T-cell (primary cell): ENCODE data around the gene INPP5A. TPM values are rescaled to one million over a fixed set of nuclear protein-coding genes. Genes with fewer than 3 reads are reported as not detected.

Source experiments
- ATAC-seq, 4 experiments: fragments of 200-7000 bp in 3 of 4; fragments of 150-1000 bp in 1 of 4; cut with Tn5 transposase; replicated peaks in 1 of 4; 1 replicate in 3 of 4; 2 replicates in 1 of 4; pipeline ENCODE4 v1.10.0; 2021; ENCODE audit warnings: moderate library complexity in 3 of 4, mild to moderate bottlenecking in 2 of 4, moderate number of reproducible peaks in 1 of 4
- CTCF ChIA-PET, 2 donors: fragments of 300-600 bp; sonication (Branson Sonifier 250); formaldehyde crosslinking; loops; one replicate each; lab custom pipeline; 2022; ENCODE audit warnings: antibody characterized with exemption in 2 of 2; lab: Charles Lee
- POLR2A ChIA-PET, 2 donors: fragments of 300-600 bp; sonication (Branson Sonifier 250); formaldehyde crosslinking; loops; one replicate each; lab custom pipeline; 2022; ENCODE audit warnings: antibody characterized with exemption in 2 of 2; lab: Charles Lee
- DNase-seq, 35 experiments: peaks; one replicate each; pipeline versions ENCODE4 v3.0.0 to v3.0.0-alpha.2; 2013 to 2023
- H3K27ac ChIP-seq: one replicate; pipeline ENCODE4 v1.5.1; 2013; ENCODE audit warnings: low read length
- H3K27me3 ChIP-seq, 2 experiments: replicated peaks in 1 of 2; 1 replicate in 1 of 2; 2 replicates in 1 of 2; pipeline versions ENCODE4 v1.6.1 to v1.7.0; 2013; ENCODE audit warnings: low read length in 1 of 2, mixed read lengths in 1 of 2; ENCODE audit not compliant: control insufficient read depth in 2 of 2, insufficient read depth in 2 of 2; ENCODE audit errors: extremely low read depth in 1 of 2
- H3K36me3 ChIP-seq, 2 donors: 1 replicate in 1 of 2; 2 replicates in 1 of 2; pipeline versions ENCODE4 v1.6.1 to v1.7.0; 2013; ENCODE audit warnings: low read length in 1 of 2; ENCODE audit not compliant: control insufficient read depth in 2 of 2, insufficient read depth in 1 of 2; ENCODE audit errors: extremely low read depth in 1 of 2
- H3K4me1 ChIP-seq, 2 experiments: 1 replicate in 1 of 2; 2 replicates in 1 of 2; pipeline versions ENCODE4 v1.6.1 to v1.7.0; 2013; ENCODE audit warnings: low read length in 2 of 2, mixed read lengths in 1 of 2; ENCODE audit not compliant: insufficient read depth in 2 of 2, control insufficient read depth in 1 of 2; ENCODE audit errors: extremely low read depth in 1 of 2
- H3K4me3 ChIP-seq, 2 donors: 1 replicate in 1 of 2; 2 replicates in 1 of 2; pipeline versions ENCODE4 v1.5.1 to v1.7.0; 2013; ENCODE audit warnings: mild to moderate bottlenecking in 2 of 2, low read length in 1 of 2, moderate library complexity in 1 of 2; ENCODE audit not compliant: control insufficient read depth in 1 of 2; ENCODE audit errors: extremely low read depth in 1 of 2
- H3K9me3 ChIP-seq: 2 replicates; pipeline ENCODE4 v1.7.0; 2013
- H3K27ac Mint-ChIP-seq, 2 donors: one replicate each; pipeline ENCODE4 v1.8.0; 2020 to 2021; ENCODE audit warnings: mild to moderate bottlenecking in 2 of 2, mixed read lengths in 2 of 2
- H3K27me3 Mint-ChIP-seq, 2 donors: one replicate each; pipeline ENCODE4 v1.8.0; 2021 to 2022; ENCODE audit warnings: mixed read lengths in 2 of 2
- H3K36me3 Mint-ChIP-seq: one replicate; pipeline ENCODE4 v1.8.0; 2021; ENCODE audit warnings: mixed read lengths
- H3K4me1 Mint-ChIP-seq, 3 donors: one replicate each; pipeline ENCODE4 v1.8.0; 2020 to 2022; ENCODE audit warnings: mixed read lengths in 3 of 3, mild to moderate bottlenecking in 1 of 3
- H3K4me3 Mint-ChIP-seq, 3 donors: one replicate each; pipeline ENCODE4 v1.8.0; 2020 to 2022; ENCODE audit warnings: mild to moderate bottlenecking in 3 of 3, mixed read lengths in 3 of 3, moderate library complexity in 3 of 3
- H3K9me3 Mint-ChIP-seq, 3 donors: one replicate each; pipeline ENCODE4 v1.8.0; 2020 to 2022; ENCODE audit warnings: mixed read lengths in 3 of 3
- WGBS: methylation state at CpG from one replicate; pipeline ENCODE4 v1.1.5; 2013; ENCODE audit warnings: missing lambda C conversion rate; ENCODE audit not compliant: insufficient coverage; 5-methylcytosine and 5-hydroxymethylcytosine counted together
- total RNA-seq, 35 experiments: library from RNA in 6 of 35; stranded (reverse) in 6 of 35; fragments of 120-200 nt in 1 of 35; gene quantifications; one replicate each; pipeline versions ENCODE4 v1.2.1 to v1.2.4 and lab custom pipeline; 2013 to 2026

Gene INPP5A
- total RNA-seq, 5 donors from 2014 or later (not counting 1 experiment from before 2014, with no cell fraction given), result 20.9 to 23.1 (median 22.9) TPM

DNA sequence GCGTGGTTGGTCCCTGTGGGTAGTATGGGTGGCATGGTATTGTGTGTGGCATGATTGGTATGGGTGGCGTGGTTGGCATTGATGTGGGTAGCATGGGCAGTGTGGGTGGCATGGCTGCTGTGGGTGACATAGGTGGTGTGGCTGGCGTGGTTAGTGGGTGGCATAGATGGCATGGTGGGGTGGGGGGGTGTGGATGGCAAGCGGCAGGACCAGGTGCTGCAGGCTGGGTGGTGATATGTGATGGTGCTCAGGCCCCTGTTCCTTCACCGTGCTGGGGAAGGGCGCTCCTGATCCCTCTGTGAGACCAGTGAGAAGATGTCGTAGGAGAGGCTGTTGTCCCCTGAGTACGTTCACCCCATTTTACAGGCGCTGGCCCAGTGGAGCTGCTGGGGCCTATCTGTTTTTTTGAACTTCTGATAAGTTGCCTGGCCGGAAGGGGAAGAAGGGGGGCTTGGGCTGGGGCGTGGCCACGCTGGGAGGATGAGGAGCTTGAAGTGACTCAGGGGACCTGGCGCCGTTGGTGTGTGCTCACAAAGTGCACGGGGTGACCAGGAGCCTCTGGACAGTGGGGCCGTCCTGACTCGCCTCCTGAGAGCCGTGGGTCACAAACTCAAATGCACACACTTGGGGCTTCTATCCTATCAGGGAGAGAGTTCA is 17.5 kb downstream of the INPP5A start:
- Histone ChIP-seq H3K36me3 (no peaks in the 10 kb centered on the region), H3K9me3 (no peaks in the 10 kb centered on the region), H3K27ac (no peak overlapping the region), H3K27me3 (peaks cover 0 to 5% of the 10 kb centered on the region in 2 experiments), H3K4me3 (peak overlapping the region in 1 of 2 donors; percentile 38), H3K4me1 (peaks cover 12 to 64% of the 10 kb centered on the region in 2 experiments)
- peak; percentile 62 to 78 (median 72) for ATAC-seq
- Mint-ChIP-seq H3K4me1 (peaks cover 50 to 53% (median 51%) of the 10 kb centered on the region in 3 donors), H3K27me3 (no peaks in the 10 kb centered on the region), H3K27ac (no peak overlapping the region), H3K36me3 (peaks cover 3% of the 10 kb centered on the region), H3K4me3 (no peak overlapping the region), H3K9me3 (no peaks in the 10 kb centered on the region)
- ChIA-PET CTCF (interaction anchor here in 1 of 2 donors (0.5 kb wide), 1 partner anchor 13 kb away, joined by 3 read pairs; no protein-coding TSS in a partner anchor), POLR2A (no interaction called here)
- DNase-seq, result peak in 33 of 35 experiments; percentile 33 to 79 (median 56)
- 41% methylated on average over 15 of the region's 18 CpGs for WGBS

DNA sequence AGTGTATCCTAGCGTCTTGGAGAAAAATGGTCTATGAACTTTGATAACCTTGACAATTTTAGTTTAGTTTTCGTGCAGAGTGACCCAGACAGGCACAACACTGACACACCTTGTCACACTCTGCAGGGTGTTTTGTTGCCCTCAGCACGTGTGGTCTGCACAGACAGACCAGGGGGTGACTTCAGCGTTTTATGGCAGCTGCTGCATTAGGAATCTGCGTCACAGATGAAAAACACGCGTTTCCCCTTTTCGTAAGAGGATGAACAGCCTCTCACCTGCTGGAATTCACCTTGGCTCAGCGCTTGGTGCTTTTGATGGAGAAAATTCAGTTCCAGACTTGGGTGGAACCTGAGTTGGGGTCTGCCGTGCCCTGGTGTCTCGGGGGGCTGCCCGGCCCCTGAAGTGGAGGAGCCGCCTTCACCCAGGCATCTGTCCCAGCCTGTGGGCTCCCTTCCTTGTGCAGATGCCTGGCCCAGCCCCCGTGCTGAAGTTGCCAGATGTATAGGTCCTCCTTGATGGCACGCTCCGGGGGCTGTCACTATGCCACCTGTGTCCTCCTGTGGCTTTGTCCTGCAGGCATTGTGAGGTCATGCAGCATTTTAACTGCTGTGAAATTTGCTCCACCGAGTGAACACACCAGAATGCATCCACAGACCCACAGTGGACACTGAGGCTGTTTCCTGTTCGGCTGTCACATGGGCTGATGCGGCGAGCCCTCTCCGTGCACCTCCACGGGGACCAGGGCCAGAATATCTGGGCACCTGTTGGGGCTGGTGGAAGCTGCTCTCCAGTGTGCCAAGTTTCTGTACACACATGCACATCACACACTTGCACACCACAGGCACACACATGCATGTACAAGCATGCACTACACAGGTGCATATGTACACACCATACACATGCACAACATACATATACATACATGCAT is 18.3 kb downstream of the INPP5A start:
- no peaks in the 10 kb centered on the region for H3K9me3 ChIP-seq
- H3K27me3 ChIP-seq, result peaks cover 0 to 2% of the 10 kb centered on the region in 2 experiments
- H3K4me1 ChIP-seq, result peaks cover 12 to 57% of the 10 kb centered on the region in 2 experiments
- ChIA-PET POLR2A (interaction anchor here in 1 of 2 donors (0.5 kb wide), 1 partner anchor 138 kb away, joined by 3 read pairs; no protein-coding TSS in a partner anchor), CTCF (interaction anchor here in 1 of 2 donors (0.5 kb wide), 1 partner anchor 12 kb away, joined by 3 read pairs; no protein-coding TSS in a partner anchor)
- no peaks in the 10 kb centered on the region for H3K36me3 ChIP-seq
- WGBS, result 86% methylated on average over 22 of the region's 22 CpGs
- Mint-ChIP-seq H3K4me1 (peaks cover 47 to 50% (median 49%) of the 10 kb centered on the region in 3 donors), H3K27me3 (no peaks in the 10 kb centered on the region), H3K36me3 (peaks cover 3% of the 10 kb centered on the region), H3K27ac (peak overlapping the region in 1 of 2 donors; percentile 52), H3K9me3 (no peaks in the 10 kb centered on the region), H3K4me3 (no peak overlapping the region)
- peak overlapping the region in 1 of 2 donors; percentile 38 for H3K4me3 ChIP-seq
- ATAC-seq (peak in 1 of 4 experiments; percentile 69), DNase-seq (peak in 5 of 35 experiments; percentile 32 to 54 (median 40))
- H3K27ac ChIP-seq, result no peak overlapping the region

DNA sequence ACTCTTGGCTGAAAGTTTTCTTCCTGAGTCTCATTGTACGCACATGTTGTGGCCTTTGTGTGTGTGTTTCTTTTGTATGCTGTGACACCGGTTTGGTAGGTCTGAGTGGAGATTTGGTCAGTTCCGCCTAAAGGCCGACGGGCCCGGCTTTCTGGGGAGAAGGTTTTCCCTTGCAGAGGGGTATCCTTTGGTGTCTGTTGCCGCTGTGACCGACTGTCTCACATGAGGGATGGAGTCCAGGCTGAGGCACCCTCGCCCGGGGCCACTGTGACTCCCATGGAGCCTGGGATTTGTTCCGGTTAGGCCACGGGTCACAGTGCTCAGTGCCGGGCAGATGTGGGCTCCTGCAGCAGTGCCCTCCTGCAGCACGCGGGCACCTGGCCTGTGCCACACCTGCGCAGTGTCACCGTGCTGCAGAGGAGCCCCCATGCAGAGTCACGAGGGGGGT is 19.4 kb downstream of the INPP5A start:
- Mint-ChIP-seq H3K4me1 (peaks cover 36 to 46% (median 42%) of the 10 kb centered on the region in 3 donors), H3K9me3 (no peaks in the 10 kb centered on the region), H3K27me3 (no peaks in the 10 kb centered on the region), H3K27ac (peak overlapping the region in 1 of 2 donors; percentile 2), H3K36me3 (peaks cover 3% of the 10 kb centered on the region), H3K4me3 (no peak overlapping the region)
- WGBS, result 98% methylated on average over 17 of the region's 18 CpGs
- ChIA-PET CTCF (no interaction called here), POLR2A (no interaction called here)
- DNase-seq (no peak), ATAC-seq (no peak)
- Histone ChIP-seq H3K9me3 (no peaks in the 10 kb centered on the region), H3K36me3 (no peaks in the 10 kb centered on the region), H3K27me3 (peaks cover 0 to 2% of the 10 kb centered on the region in 2 experiments), H3K4me3 (no peak overlapping the region), H3K4me1 (peaks cover 12 to 46% of the 10 kb centered on the region in 2 experiments), H3K27ac (no peak overlapping the region)

DNA sequence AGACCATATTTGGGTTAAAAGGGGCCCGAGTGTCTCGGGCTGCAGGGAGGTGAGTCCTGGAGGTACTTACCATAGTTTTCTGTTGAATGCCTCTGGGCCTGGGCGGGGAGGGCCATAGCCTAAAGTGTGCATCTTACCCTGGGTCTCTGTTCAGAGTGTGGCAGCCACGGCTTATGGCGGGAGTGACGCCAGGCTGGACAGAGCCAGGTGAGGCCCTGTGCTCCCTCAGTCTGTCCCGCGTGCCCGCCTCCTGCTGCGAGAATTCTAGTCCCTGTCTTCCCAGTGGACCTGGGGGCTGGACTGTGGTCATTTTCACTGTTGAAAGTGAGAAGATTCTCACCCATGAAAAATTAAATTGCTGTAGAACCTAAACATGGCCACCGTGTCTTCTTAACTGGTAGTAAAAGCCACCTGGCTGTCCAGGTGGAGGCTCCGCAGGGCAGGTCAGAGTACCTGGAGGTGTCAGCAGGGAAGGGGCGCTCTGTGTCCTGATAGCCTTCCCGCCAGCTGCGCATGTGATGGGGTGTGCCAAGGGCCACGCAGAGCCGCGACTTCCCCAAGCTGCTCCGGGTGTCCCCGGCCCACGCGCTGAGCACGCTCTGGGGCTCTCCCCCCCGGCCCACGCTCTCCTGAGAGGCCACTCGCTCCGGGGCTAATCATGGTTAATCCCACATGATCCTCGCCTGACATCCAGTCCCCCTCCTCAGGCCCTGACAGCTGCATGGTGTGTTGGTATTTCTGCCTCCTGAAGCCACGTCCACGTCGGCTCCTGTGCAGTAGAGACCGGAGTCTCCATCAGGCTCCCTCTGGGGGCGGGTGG is 20.3 kb downstream of the INPP5A start:
- H3K9me3 Mint-ChIP-seq, result no peaks in the 10 kb centered on the region
- no peak for ATAC-seq
- Histone ChIP-seq H3K4me1 (peaks cover 12 to 51% of the 10 kb centered on the region in 2 experiments), H3K9me3 (no peaks in the 10 kb centered on the region), H3K27me3 (peaks cover 0 to 2% of the 10 kb centered on the region in 2 experiments), H3K36me3 (no peaks in the 10 kb centered on the region), H3K4me3 (no peak overlapping the region), H3K27ac (no peak overlapping the region)
- ChIA-PET CTCF (no interaction called here), POLR2A (no interaction called here)
- H3K36me3 Mint-ChIP-seq, result peaks cover 3% of the 10 kb centered on the region
- whole genome bisulfite sequencing, result 94% methylated on average over 25 of the region's 33 CpGs
- no peak overlapping the region for H3K27ac Mint-ChIP-seq
- peaks cover 36 to 46% (median 43%) of the 10 kb centered on the region in 3 donors for H3K4me1 Mint-ChIP-seq
- H3K4me3 Mint-ChIP-seq, result no peak overlapping the region
- DNase-seq, result no peak
- H3K27me3 Mint-ChIP-seq, result no peaks in the 10 kb centered on the region

DNA sequence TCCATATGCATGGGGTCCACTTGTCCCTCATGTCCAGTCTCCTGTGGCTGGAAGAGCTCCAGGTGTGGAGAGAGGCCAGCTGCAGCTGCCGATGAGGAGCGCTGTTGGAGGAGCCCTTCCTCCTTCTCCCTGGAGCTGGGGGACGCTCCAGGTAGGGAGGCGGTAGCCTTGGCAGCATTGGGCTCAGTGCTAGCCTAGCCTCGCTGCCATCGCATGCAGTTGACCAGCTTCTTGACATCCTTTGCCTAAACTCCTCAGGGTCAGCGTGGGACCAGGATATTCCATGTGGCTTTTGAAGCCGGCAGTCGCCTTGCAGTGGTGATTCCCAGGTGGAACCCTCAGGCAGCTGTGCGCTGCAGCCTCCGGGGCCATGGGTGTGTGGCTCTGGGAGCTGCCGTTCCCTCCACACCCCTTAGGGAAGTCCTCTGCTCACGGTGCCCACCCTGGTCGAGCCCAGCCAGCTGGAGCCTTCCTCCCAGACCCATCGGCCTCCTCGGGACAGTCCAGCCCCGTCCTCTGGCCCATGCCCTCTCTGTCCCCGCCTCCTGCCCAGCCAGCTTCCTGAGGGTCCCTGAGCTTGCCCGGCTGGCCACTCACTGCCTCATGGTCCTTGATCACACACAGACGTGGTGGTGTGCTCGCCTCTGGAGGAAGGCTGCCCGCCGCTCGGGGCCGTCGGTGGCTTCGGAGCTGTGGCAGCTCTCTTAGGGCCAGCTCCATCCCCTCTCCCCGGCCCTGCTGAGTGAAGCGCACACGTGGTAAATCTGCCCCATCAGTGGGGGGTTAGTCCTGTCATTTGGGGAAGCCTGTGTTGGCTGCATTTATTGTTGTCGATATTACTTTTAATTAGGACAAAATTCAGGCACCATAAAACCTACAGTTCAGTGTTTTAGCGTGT is 21.2 kb downstream of the INPP5A start:
- Mint-ChIP-seq H3K36me3 (peaks cover 3% of the 10 kb centered on the region), H3K9me3 (no peaks in the 10 kb centered on the region), H3K4me3 (peak overlapping the region in 1 of 3 donors; percentile 38), H3K27me3 (no peaks in the 10 kb centered on the region), H3K27ac (no peak overlapping the region), H3K4me1 (peaks cover 44 to 50% (median 48%) of the 10 kb centered on the region in 3 donors)
- Histone ChIP-seq H3K4me3 (no peak overlapping the region), H3K4me1 (peaks cover 12 to 54% of the 10 kb centered on the region in 2 experiments), H3K9me3 (no peaks in the 10 kb centered on the region), H3K27ac (no peak overlapping the region), H3K36me3 (no peaks in the 10 kb centered on the region), H3K27me3 (peaks cover 0 to 2% of the 10 kb centered on the region in 2 experiments)
- DNase-seq (no peak), ATAC-seq (no peak)
- WGBS, result 92% methylated on average over 24 of the region's 32 CpGs
- CTCF ChIA-PET, result no interaction called here
- POLR2A ChIA-PET, result no interaction called here
